Suppressor macrophage treated with lipopolysaccharide for 1 hour (primary cell): Measurements from ENCODE around the gene NMBR.
A peak's percentile ranks its signal among the peaks of the same experiment; 100 is the strongest.
"Not testable (repeated sequence)": the region's sequence is repeated elsewhere in the genome, so short reads cannot be mapped to it uniquely, and the experiment has no call there.

Experiments used
- DNase-seq, 3 donors: peaks; one replicate each; pipeline ENCODE4 v3.0.0-alpha.2; 2020 to 2022

NMBR gene

GRCh38 chr6:142146828-142147662 lies at the start of gene NMBR, which contains the start of gene VTA1:
NMBR (minus strand) TSS chr6:142147122; CDS start chr6:142088658, 58,464 bp downstream.
VTA1 (plus strand) TSS chr6:142147263; CDS start chr6:142147288, 25 bp downstream.
- peak; percentile 97 to 99 (median 99) for DNase-seq

DNA sequence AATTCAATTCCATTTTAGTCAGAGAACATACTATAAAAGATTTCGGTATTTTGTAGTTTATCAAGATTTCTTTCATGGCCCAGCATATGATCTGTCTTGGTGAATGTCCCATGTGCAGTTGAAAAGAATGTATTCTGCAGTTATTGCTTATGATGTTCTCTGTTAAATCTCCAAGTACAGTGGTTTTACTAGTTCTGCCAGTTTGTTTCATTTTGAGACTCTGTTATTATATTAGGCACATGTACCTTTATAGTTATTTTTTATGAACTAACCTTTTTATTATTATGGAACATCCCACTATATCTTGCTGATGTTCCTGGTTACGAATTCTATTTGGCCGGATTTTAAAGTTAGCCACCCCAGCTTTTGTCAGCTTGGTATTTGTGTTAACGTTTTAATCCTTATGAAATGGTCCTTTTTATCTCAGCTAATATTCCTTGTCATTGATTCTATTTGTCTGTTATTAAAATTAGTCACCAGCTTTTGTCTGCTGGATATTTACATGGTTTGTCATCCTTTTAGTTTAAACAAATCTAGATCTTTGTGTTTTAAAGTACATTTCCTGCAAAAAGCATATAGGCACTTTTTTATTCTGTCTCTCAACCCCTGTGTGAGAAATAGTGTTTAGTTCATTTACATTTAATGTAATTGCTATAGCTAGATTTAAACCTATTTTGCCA lies 49.1 kb upstream of the NMBR start:
- no peak for DNase-seq

DNA sequence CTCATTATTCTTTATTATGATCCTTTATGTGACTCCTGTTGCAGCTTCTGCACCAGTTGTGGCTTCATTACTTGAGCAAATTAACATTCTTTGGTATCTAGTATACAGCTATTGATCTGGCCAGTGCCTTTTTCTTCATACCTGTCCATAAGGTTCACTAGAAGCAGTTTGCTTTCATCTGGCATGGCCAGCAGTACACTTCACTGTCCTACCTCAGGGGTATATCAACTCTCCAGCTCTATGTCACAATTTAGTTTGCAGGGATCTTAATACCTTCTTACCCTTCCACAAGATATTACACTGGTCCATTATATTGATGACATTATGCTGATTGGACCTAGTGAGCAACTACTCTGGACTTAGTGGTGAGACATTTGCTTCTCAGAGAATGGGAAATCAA lies 46.7 kb upstream of the NMBR start:
- no peak for DNase-seq

DNA sequence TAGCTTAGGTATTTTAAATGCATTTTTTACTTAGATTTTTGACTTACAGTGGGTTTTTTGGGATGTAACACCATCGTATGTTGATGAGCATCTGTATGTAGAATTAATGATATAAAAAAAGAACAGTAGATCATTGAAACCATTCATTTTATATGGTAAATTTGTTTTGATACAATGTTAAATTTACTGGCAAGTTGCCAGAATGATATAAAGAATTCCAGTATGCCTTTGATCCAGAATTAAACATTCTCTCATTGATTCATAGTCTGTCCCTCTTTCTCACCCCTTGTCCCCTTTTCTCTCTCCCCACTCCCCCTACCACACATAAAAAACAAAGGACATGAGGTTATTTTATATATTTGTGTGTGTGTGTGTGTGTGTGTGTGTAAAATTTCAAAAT lies 45.4 kb upstream of the NMBR start:
- no peak for DNase-seq

DNA sequence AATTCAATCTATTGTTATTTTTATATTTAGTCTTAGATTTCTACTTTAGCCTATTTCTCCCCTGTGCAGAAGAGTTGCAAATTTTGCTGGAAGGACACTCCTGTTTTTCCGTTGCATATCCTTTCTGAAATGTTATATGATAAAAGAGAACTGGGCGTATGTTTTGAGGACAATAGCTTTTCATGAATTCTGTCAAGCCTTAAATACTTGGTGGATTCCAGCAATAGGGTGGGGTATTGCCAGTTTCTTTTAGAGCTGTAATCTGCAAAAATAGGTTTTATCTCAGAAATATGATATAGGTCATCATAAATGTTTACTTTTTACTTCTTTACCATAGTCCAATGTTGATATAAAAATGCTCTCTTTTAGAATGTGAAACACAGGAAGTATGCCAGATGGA lies 42.1 kb upstream of the NMBR start:
- DNase-seq: no peak

- DNase-seq: not testable (repeated sequence)
Measured at GRCh38 chr6:142188341-142188740, 41.4 kb upstream of the NMBR start.

GRCh38 chr6:142187209-142187608 lies 40.3 kb upstream of the NMBR start:
- no peak for DNase-seq

- DNase-seq: no peak
Measured at GRCh38 chr6:142185641-142186040, 38.7 kb upstream of the NMBR start.

- no peak for DNase-seq
Measured at GRCh38 chr6:142184307-142184706, 37.4 kb upstream of the NMBR start.

- peak in 1 of 3 donors; percentile 11 for DNase-seq
Measured at GRCh38 chr6:142183351-142183750, 36.4 kb upstream of the NMBR start.

GRCh38 chr6:142182004-142182403 lies 35.1 kb upstream of the NMBR start:
- no peak for DNase-seq

GRCh38 chr6:142178129-142178528 lies 31.2 kb upstream of the NMBR start:
- DNase-seq: no peak

- no peak for DNase-seq
Measured at GRCh38 chr6:142174703-142175102, 27.8 kb upstream of the NMBR start.

DNA sequence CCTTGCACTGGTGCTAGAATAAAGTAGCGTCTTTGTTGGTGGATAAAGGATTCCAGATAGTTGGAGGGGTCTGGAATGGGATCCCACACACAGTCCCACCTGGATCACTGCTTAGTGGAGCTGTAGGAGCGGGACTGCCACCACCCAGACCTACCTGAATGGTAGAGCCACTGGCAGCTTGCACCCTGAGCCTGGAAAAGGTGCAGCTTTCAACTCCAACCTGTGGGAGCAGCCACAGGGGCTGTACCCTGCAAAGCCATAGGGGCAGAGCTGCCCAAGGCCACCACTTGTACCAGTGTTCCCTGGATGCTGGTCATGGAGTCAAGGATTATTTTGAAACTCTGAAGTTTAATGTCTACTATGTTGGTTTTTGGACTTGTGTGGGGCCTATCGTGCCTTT lies 27.1 kb upstream of the NMBR start:
- no peak for DNase-seq

GRCh38 chr6:142172758-142173157 lies 25.8 kb upstream of the NMBR start:
- DNase-seq: no peak

DNA sequence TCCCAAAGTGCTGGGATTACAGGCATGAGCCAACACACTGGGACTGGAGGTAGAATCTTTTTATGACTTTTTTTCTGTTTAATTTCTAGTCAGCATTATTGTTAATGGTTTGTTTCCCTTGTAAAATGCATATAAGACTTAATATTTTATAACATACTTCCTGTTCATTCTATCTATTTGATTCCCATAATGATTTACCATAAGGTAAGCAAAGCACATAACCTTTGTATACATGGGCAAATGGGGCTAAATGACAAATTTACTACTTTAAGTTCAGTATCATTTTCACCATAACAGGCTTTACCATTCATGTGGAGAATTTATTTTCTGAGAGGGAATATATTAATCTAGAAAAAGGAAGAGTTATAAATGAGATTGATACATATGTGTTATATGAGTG lies 24.4 kb upstream of the NMBR start:
- DNase-seq: no peak

DNA sequence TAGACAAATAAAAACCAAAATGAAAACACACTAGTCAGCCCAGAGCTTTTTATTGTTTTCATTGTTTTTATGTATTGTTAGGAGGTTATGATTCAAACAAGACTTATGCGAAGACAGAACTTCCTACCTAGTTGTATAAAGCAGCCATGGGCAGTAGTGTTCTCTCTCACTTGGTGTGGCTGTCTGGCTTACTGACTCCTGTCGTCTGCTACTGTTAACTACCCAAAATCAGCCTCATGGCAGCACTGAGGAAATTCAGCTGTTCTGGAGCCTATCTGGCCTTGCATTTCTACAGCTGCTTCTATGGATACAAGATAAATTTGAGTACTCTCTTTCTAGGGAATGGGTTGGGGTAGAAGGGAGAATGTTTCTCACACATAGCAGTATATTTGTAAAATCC lies 20.6 kb upstream of the NMBR start:
- no peak for DNase-seq

DNA sequence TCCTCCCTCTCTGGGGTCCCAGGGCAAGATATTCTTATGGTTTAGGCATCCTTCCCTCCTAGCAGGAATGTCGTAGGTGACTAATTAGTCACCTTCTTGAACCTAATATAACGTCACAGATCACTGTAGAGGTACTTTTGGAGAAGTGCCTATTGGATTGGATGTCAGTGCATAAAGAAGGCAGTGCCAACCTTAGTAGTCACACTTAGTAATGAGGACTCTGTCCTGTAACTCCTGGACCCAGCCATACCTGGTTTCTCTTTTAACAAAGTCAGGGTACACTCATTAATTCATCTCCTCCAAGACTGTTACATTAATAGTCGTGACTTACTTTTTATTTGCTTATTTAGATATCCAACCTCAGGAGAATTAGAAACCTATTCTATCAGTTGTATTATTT lies 20.1 kb upstream of the NMBR start:
- DNase-seq: no peak

- DNase-seq: no peak
Measured at GRCh38 chr6:142165227-142165626, 18.3 kb upstream of the NMBR start.

DNA sequence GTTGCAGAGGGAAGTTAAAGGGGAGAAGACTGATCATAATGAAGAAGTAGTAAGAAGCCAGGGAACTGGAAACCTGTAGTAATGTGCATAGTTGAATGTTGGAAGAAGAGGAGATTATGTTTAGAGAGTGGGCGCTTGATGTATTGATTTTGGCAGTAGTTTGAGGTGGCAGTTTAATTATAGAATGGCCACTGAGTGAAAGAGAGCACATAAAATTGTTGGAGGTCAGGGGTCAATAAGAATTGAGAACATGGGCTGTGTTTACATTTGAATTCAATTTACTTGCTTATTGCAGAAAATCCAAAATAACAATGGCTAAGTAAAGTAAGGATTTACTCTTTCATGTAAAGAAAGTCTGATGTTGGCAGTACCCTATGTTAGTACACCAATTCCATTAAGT lies 15.9 kb upstream of the NMBR start:
- DNase-seq: no peak

DNA sequence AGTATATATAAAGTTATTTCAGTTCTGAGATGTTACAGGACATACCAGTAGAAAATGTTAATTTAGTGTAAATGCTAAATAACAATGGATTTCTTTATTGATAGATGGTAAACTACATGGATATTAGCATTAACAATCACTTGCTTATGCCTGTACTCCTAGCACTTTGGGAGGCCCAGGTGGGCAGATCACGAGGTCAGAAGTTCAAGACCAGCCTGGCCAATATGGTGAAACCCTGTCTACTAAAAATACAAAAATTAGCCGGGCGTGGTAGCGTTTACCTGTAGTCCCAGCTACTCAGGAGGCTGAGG lies 9.8 kb upstream of the NMBR start:
- not testable (repeated sequence) for DNase-seq

DNA sequence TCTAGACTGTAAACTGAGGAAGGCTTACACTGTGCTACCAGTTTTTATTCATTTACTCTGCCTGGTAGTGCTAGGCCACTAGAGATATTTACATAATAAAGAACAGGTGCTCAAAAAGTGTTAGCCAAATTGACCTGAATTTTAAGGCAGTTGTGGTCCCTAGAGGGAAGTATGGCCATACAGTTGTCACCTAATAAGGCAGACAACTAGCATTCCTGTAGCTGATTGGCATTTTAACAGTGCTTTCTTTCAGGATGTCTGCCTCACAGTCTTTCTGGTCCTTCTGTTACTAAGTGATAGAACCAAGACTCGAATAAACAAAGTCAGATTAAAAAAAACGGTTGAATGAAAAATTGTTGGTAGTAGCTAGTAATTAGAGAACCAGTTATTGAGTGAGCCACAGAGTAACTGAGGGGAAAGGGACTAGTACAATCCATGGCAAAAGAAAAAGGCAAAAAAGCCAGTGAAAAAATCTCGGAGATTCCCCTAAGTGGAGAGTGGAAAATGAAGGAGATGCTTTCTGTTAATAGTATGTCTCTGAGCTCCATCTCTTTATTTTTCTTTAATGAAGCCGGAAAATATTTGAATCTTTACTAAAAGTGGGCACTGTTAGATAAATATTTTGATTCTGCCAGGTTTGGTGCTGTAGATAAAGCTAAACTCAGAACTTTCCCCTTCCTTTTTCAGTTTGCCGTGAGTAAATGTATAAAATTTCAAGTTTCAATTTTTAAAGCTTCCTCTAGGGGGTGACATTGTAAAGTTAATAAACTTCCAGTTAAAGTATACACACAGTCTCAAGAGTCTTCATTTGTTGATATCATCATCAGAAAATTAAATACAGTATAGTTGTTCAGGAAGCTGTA lies 9.2 kb upstream of the NMBR start:
- peak; percentile 43 to 72 (median 69) for DNase-seq

DNA sequence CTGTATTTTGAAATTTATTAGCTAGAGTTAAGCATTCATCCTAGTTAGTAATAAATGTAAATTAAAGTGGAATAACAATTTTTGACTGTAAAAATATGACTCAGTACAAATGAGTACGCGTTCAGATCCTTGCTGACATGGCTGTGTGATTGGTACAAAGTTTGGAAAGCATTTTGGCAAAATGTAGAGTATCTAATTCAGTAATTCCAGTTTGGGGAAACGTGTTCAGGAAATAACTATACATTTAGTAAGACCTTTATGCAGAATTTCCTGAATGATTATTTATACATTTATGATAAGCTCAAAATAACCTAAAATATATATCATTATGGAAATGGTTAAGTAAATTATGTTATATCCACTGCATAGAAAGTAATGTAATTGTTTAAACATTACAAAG lies 8.2 kb upstream of the NMBR start:
- DNase-seq: no peak

- DNase-seq: no peak
Measured at GRCh38 chr6:142154336-142154735, 7.4 kb upstream of the NMBR start.
